Measurements from ENCODE around the gene THAP8.

THAP8 gene

DNA sequence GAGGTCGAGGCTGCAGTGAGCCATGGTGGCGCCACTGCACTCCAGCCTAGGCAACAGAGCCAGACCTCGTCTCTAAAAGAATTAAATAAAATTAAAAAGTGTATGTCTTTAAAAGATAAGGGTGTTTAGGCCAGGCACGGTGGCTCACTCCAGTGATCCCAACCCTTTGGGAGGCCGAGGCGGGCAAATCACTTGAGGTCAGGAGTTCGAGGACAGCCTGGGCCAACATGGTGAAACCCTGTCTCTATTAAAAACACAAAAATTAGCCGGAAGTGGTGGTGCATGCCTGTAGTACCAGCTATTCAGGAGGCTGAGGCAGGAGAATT is 66.6 kb downstream of the THAP8 start:
- DNase-seq: no peak
- Histone ChIP-seq H3K9me3 (replicated peaks; ENCODE audit: insufficient read depth, low read length) (no peaks in the 10 kb centered on the region), H3K79me2 (ENCODE audit: low read length) (no peaks in the 10 kb centered on the region), H3K4me2 (ENCODE audit: low read depth, low read length) (no peak overlapping the region), H3F3A (ENCODE audit: insufficient read depth, low read length) (no peaks in the 10 kb centered on the region), H3K36me3 (replicated peaks; ENCODE audit: insufficient read depth, low read length) (no peaks in the 10 kb centered on the region), H3K27ac (ENCODE audit: low read length) (no peak overlapping the region), H3K4me3 (ENCODE audit: low read length) (no peak overlapping the region), H3K9ac (ENCODE audit: low read length) (no peak overlapping the region), H4K20me1 (ENCODE audit: insufficient read depth, low read length) (no peaks in the 10 kb centered on the region), H3K9me2 (replicated peaks; ENCODE audit: insufficient read depth, low read length) (no peaks in the 10 kb centered on the region), H3K27me3 (replicated peaks; ENCODE audit: insufficient read depth, low read length) (peaks cover 42% of the 10 kb centered on the region), H2AFZ (ENCODE audit: low read length) (no peak overlapping the region), H3K4me1 (ENCODE audit: low read length) (no peaks in the 10 kb centered on the region)
- TF ChIP-seq EZH2phosphoT487 (IDR thresholded peaks at IDR 0.05; ENCODE audit: low read length) (no peak), EZH2 (optimal IDR thresholded peaks at IDR 0.05; ENCODE audit: low read depth, low read length) (no peak)
- TF ChIP-seq, protein P1, sequence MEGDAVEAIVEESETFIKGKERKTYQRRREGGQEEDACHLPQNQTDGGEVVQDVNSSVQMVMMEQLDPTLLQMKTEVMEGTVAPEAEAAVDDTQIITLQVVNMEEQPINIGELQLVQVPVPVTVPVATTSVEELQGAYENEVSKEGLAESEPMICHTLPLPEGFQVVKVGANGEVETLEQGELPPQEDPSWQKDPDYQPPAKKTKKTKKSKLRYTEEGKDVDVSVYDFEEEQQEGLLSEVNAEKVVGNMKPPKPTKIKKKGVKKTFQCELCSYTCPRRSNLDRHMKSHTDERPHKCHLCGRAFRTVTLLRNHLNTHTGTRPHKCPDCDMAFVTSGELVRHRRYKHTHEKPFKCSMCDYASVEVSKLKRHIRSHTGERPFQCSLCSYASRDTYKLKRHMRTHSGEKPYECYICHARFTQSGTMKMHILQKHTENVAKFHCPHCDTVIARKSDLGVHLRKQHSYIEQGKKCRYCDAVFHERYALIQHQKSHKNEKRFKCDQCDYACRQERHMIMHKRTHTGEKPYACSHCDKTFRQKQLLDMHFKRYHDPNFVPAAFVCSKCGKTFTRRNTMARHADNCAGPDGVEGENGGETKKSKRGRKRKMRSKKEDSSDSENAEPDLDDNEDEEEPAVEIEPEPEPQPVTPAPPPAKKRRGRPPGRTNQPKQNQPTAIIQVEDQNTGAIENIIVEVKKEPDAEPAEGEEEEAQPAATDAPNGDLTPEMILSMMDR (IDR thresholded peaks at IDR 0.05; ENCODE audit: low read length): no peak

DNA sequence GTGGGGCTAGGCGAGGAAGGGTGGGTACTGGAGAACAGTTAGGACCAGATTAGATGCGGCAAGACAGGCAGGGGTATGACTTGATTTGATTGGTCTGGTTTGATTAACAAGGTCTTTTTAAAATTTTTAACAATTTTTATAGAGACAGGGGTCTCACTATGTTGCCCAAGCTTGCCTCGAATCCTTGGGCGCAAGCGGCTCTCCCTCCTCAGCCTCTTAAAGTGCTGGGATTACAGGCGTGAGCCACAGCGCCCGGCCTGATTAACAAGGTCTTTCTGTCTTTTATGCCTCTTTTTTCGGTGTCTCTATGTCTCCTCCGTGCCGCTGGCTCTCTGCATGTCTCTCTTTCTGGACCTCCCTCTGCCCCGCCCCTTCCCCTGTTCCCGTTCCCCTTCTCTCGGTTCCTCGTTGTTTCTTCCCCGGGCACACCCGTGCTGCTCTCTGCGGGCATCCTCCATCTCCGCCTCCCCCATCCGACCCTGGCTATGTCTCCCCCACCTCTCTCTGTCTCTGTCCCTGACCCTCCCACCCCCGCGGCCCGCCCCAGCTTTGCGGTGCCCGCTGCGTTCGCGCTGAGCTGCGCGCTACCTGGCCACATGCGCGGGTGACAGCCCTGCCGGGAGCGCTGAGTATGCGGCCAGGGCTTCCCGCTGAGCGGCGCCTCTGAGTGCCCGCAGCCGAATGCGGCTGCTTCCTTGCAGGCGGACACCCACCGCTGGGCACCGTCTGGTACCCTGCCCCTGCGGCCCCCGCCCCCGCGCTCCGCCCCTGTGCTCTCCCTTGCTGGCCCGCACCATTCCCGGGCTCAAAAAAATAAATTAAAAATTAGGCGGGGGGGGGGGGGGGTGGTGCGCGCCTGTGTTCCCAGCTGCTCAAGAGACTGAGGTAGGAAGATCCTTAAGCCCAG is 67.2 kb downstream of the THAP8 start:
- H3K4me1 ChIP-seq (ENCODE audit: low read length): no peaks in the 10 kb centered on the region
- H3K4me3 ChIP-seq (ENCODE audit: low read length): peak overlapping the region; percentile 36; the same call in 1 of the 2 replicates
- no peaks in the 10 kb centered on the region for H3K36me3 ChIP-seq (replicated peaks; ENCODE audit: insufficient read depth, low read length)
- no peaks in the 10 kb centered on the region for H4K20me1 ChIP-seq (ENCODE audit: insufficient read depth, low read length)
- no peak overlapping the region for H3K27ac ChIP-seq (ENCODE audit: low read length)
- H3K9me3 ChIP-seq (replicated peaks; ENCODE audit: insufficient read depth, low read length): no peaks in the 10 kb centered on the region
- peak overlapping the region; percentile 39 for H3K4me2 ChIP-seq (ENCODE audit: low read depth, low read length)
- H3K79me2 ChIP-seq (ENCODE audit: low read length): no peaks in the 10 kb centered on the region
- no peaks in the 10 kb centered on the region for H3F3A ChIP-seq (ENCODE audit: insufficient read depth, low read length)
- H3K27me3 ChIP-seq (replicated peaks; ENCODE audit: insufficient read depth, low read length): peaks cover 48% of the 10 kb centered on the region
- DNase-seq: no peak
- H3K9ac ChIP-seq (ENCODE audit: low read length): no peak overlapping the region
- H2AFZ ChIP-seq (ENCODE audit: low read length): 0 out of 2 replicates have a peak overlapping the region, but pooled peaks have one; percentile 35
- TF ChIP-seq EZH2phosphoT487 (IDR thresholded peaks at IDR 0.05; ENCODE audit: low read length): no peak
- no peak for TF ChIP-seq EZH2 (optimal IDR thresholded peaks at IDR 0.05; ENCODE audit: low read depth, low read length)
- TF ChIP-seq, protein P1 (IDR thresholded peaks at IDR 0.05; ENCODE audit: low read length): no peak
- H3K9me2 ChIP-seq (replicated peaks; ENCODE audit: insufficient read depth, low read length): no peaks in the 10 kb centered on the region

DNA sequence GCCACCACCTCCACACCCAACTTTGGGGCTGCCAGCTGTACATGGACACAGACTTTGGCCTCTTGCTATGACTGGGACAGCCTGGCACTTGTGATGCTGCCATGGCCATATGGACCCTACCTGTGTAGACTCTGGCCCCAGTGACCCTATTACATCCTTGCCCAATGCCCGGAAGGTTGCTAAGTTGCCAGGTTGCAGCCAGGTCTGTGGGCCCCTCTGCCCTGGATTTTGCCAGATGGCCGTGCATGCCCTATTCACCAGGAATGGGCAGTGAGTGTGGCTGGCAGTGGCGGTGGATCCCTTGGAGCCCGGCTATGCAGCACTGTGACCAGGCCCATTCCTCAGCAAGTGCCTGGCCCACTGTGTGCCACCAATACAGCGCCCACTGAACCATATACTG is 68.0 kb downstream of the THAP8 start:
- H2AFZ ChIP-seq (ENCODE audit: low read length): no peak overlapping the region
- H3K4me1 ChIP-seq (ENCODE audit: low read length): no peaks in the 10 kb centered on the region
- H3K4me2 ChIP-seq (ENCODE audit: low read depth, low read length): no peak overlapping the region
- H3K4me3 ChIP-seq (ENCODE audit: low read length): no peak overlapping the region
- peaks cover 56% of the 10 kb centered on the region for H3K27me3 ChIP-seq (replicated peaks; ENCODE audit: insufficient read depth, low read length)
- no peaks in the 10 kb centered on the region for H4K20me1 ChIP-seq (ENCODE audit: insufficient read depth, low read length)
- no peak overlapping the region for H3K9ac ChIP-seq (ENCODE audit: low read length)
- no peaks in the 10 kb centered on the region for H3K9me2 ChIP-seq (replicated peaks; ENCODE audit: insufficient read depth, low read length)
- H3K27ac ChIP-seq (ENCODE audit: low read length): no peak overlapping the region
- H3K9me3 ChIP-seq (replicated peaks; ENCODE audit: insufficient read depth, low read length): no peaks in the 10 kb centered on the region
- H3K79me2 ChIP-seq (ENCODE audit: low read length): no peaks in the 10 kb centered on the region
- no peak for DNase-seq
- H3K36me3 ChIP-seq (replicated peaks; ENCODE audit: insufficient read depth, low read length): no peaks in the 10 kb centered on the region
- TF ChIP-seq EZH2phosphoT487 (IDR thresholded peaks at IDR 0.05; ENCODE audit: low read length) (no peak), EZH2 (optimal IDR thresholded peaks at IDR 0.05; ENCODE audit: low read depth, low read length) (no peak)
- TF ChIP-seq, protein P1 (IDR thresholded peaks at IDR 0.05; ENCODE audit: low read length): no peak
- H3F3A ChIP-seq (ENCODE audit: insufficient read depth, low read length): no peaks in the 10 kb centered on the region
